ENCODE data around the gene SERPINE2. TPM values are rescaled to one million over a fixed set of nuclear protein-coding genes. Genes with fewer than 3 reads are reported as not detected.
"Not testable (repeated sequence)": the region's sequence is repeated elsewhere in the genome, so short reads cannot be mapped to it uniquely, and the experiment has no call there.

SERPINE2 gene
- total RNA-seq, 4 donors from 2014 or later, result 6.1 to 33.3 (median 20.3) TPM

GRCh38 chr2:223943561-223944008 lies 95.5 kb downstream of the SERPINE2 start:
- no peaks in the 10 kb centered on the region for H3K36me3 ChIP-seq
- peak overlapping the region in 2 of 3 donors; percentile 95 to 96 for H3K4me3 ChIP-seq (replicated peaks in 1 of 3)
- WGBS, 2 donors, result 49 to 51% methylated on average over 7 of the region's 7 CpGs
- TF ChIP-seq POLR2A (IDR thresholded peaks at IDR 0.05), result no peak
- TF ChIP-seq CTCF (IDR thresholded peaks at IDR 0.05), result no peak
- no peak for DNase-seq
- H3K27me3 ChIP-seq, result no peaks in the 10 kb centered on the region
- intact Hi-C loops (cut with DNase I), result no loop called here
- peak overlapping the region; percentile 87 to 98 (median 95) for H3K27ac ChIP-seq
- H3K9me3 ChIP-seq, result no peaks in the 10 kb centered on the region
- peaks cover 12 to 43% of the 10 kb centered on the region in 2 donors for H3K4me1 ChIP-seq

- Histone ChIP-seq H3K9me3 (no peaks in the 10 kb centered on the region), H3K36me3 (no peaks in the 10 kb centered on the region), H3K27ac (peak overlapping the region in 2 of 3 donors; percentile 95 to 98), H3K27me3 (no peaks in the 10 kb centered on the region), H3K4me3 (replicated peaks in 1 of 3) (no peak overlapping the region), H3K4me1 (peaks cover 12 to 41% of the 10 kb centered on the region in 2 donors)
- WGBS, 2 donors, result 69 to 87% methylated on average over 1 of the region's 1 CpG
- no peak for DNase-seq
- no peak for TF ChIP-seq CTCF (IDR thresholded peaks at IDR 0.05)
- no peak for TF ChIP-seq POLR2A (IDR thresholded peaks at IDR 0.05)
- intact Hi-C loops (cut with DNase I), result no loop called here
Observed at GRCh38 chr2:223943135-223943534, 96.0 kb downstream of the SERPINE2 start.

GRCh38 chr2:223941579-223942277 lies 97.4 kb downstream of the SERPINE2 start:
- no peak overlapping the region for H3K27ac ChIP-seq
- 72 to 79% methylated on average over 12 of the region's 12 CpGs for WGBS, 2 donors
- no peaks in the 10 kb centered on the region for H3K36me3 ChIP-seq
- no peaks in the 10 kb centered on the region for H3K27me3 ChIP-seq
- peaks cover 20 to 42% of the 10 kb centered on the region in 2 donors for H3K4me1 ChIP-seq
- H3K4me3 ChIP-seq (replicated peaks in 1 of 3), result no peak overlapping the region
- intact Hi-C loops (cut with DNase I), result no loop called here
- no peaks in the 10 kb centered on the region for H3K9me3 ChIP-seq
- no peak for DNase-seq
- no peak for TF ChIP-seq CTCF (IDR thresholded peaks at IDR 0.05)

- H3K27ac ChIP-seq; H3K27me3 ChIP-seq; DNase-seq; H3K9me3 ChIP-seq; H3K36me3 ChIP-seq; H3K4me3 ChIP-seq (replicated peaks in 1 of 3); intact Hi-C loops (cut with DNase I): not testable (repeated sequence)
- WGBS, 2 donors, result 66 to 82% methylated on average over 2 of the region's 2 CpGs
- peaks cover 21 to 57% of the 10 kb centered on the region in 2 donors for H3K4me1 ChIP-seq
Observed at GRCh38 chr2:223939438-223939837, 99.6 kb downstream of the SERPINE2 start.

- Histone ChIP-seq H3K27me3 (no peaks in the 10 kb centered on the region), H3K9me3 (no peaks in the 10 kb centered on the region), H3K4me3 (replicated peaks in 1 of 3) (no peak overlapping the region), H3K4me1 (peaks cover 20 to 58% of the 10 kb centered on the region in 2 donors), H3K27ac (no peak overlapping the region), H3K36me3 (no peaks in the 10 kb centered on the region)
- WGBS, 2 donors, result 0% methylated on average over 1 of the region's 1 CpG
- no peak for TF ChIP-seq POLR2A (IDR thresholded peaks at IDR 0.05)
- no peak for TF ChIP-seq CTCF (IDR thresholded peaks at IDR 0.05)
- intact Hi-C loops (cut with DNase I), result no loop called here
- no peak for DNase-seq
Observed at GRCh38 chr2:223937535-223937934, 101.6 kb downstream of the SERPINE2 start.
